Omental fat pad (tissue), 4 donors: ENCODE results near the gene IRF9. TPM values are rescaled to one million over a fixed set of nuclear protein-coding genes. Genes with fewer than 3 reads are reported as not detected.

Experiments used
- ATAC-seq: fragments of 150-250 bp; one replicate; pipeline ENCODE4 v1.9.1; 2016; ENCODE audit warnings: mild to moderate bottlenecking, moderate library complexity; ENCODE audit not compliant: low FRiP score
- DNase-seq: peaks from one replicate; pipeline ENCODE4 v3.0.0-alpha.2; 2019; ENCODE audit warnings: low spot score
- CTCF ChIP-seq, 3 donors: fragments of 450-650 bp; IDR thresholded peaks; one replicate each; pipeline ENCODE4 v1.5.1; 2016 to 2017; ENCODE audit warnings: antibody characterized with exemption in 3 of 3, mild to moderate bottlenecking in 3 of 3, moderate library complexity in 2 of 3
- total RNA-seq, 4 donors: library from RNA; depleted of rRNA; stranded (reverse); fragments of >200 nt; gene quantifications; one replicate each; pipeline ENCODE4 v1.1.0, GENCODE V29; 2016

The IRF9 gene
- total RNA-seq, 4 donors from 2014 or later = 39.4 to 126 (median 66.3) TPM

GRCh38 chr14:24123424-24124417 is 37.3 kb upstream of the IRF9 start:
- no peak for DNase-seq
- TF ChIP-seq CTCF (IDR thresholded peaks at IDR 0.05) = no peak
- no peak for ATAC-seq

GRCh38 chr14:24126939-24127338 is 34.1 kb upstream of the IRF9 start:
- no peak for TF ChIP-seq CTCF (IDR thresholded peaks at IDR 0.05)
- ATAC-seq = no peak
- no peak for DNase-seq

- DNase-seq (no peak), ATAC-seq (no peak)
- TF ChIP-seq CTCF (IDR thresholded peaks at IDR 0.05) = no peak
Measured at GRCh38 chr14:24127673-24128072, 33.4 kb upstream of the IRF9 start.

DNA sequence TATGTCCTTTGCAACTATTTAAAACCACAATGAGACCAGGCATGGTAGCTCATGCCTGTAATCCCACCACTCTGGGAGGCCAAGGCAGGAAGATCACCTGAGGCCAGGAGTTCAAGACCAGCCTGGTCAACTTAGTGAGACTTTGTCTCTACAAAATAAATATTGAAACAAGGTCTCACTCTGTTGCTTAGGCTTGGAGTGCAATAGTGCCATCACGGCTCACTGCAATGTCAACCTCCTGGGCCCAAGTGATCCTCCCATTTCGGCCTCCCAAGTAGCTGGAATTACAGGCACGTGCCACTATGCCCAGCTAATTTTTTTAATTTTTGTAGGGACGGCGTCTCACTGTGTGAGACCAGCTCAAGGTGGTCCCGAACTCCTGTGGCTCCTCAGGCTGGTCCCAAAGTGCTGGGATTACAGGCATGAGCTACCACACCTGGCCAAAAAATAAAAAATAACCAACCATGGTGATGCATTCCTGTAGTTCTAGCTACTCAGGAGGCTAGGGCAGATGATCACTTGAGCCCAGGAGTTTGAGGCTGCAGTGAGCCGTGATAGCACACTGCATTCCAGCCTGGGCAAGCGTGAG is 31.6 kb upstream of the IRF9 start:
- no peak for DNase-seq
- ATAC-seq = no peak
- no peak for TF ChIP-seq CTCF (IDR thresholded peaks at IDR 0.05)

DNA sequence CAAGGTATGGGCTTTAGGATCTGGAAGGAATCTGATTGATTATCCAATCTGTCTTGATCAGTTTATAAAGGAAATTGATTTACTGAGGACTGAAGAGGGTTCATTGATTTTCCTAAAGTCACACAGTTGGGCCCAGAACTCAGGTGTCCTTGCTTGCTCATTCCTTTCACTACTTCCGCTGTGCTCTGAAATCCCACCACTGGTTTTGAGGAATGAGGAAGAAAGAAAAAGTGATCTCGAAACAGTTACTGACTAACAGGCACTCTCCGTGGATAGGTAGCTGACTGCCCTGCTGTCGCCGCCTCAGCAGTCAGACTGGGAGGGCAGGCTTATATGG is 30.7 kb upstream of the IRF9 start, which contains the start of gene FITM1:
Gene FITM1 (plus strand): TSS at position 280 of the 337 bp plus-strand sequence. CDS start 905 bp downstream, outside the sequence.
- ATAC-seq (no peak), DNase-seq (no peak)

More for the DNA sequence above, 30.7 kb upstream of the IRF9 start, which contains the start of gene FITM1:
- TF ChIP-seq CTCF (IDR thresholded peaks at IDR 0.05) = no peak
